ENCODE measurements around the gene SP1. TPM values are rescaled to one million over a fixed set of nuclear protein-coding genes. Genes with fewer than 3 reads are reported as not detected.
A peak's percentile ranks its signal among the peaks of the same experiment; 100 is the strongest.
"Not testable (repeated sequence)": the region's sequence is repeated elsewhere in the genome, so short reads cannot be mapped to it uniquely, and the experiment has no call there.

Gene SP1
- polyA plus RNA-seq, 2 donors, result 21.6 to 22.3 TPM

- Histone ChIP-seq H3K27ac (ENCODE audit: low read depth in 2 of 2, low read length in 1 of 2) (peak overlapping the region; percentile 52 to 64), H3K4me1 (ENCODE audit: control insufficient read depth in 2 of 2, insufficient read depth in 2 of 2, low read length in 1 of 2) (no peaks in the 10 kb centered on the region), H3K36me3 (ENCODE audit: control insufficient read depth in 2 of 2, insufficient read depth in 2 of 2, low read length in 1 of 2) (no peaks in the 10 kb centered on the region), H3K27me3 (ENCODE audit: control insufficient read depth in 1 of 2, insufficient read depth in 2 of 2, low read length in 2 of 2) (no peaks in the 10 kb centered on the region), H3K9me3 (ENCODE audit: control insufficient read depth in 2 of 2, insufficient read depth in 1 of 2, low read depth in 1 of 2, low read length in 1 of 2) (no peaks in the 10 kb centered on the region), H3K4me3 (ENCODE audit: low read depth in 1 of 2, low read length in 2 of 2) (no peak overlapping the region)
- 32 to 40% methylated on average over 5 of the region's 5 CpGs for WGBS, 2 donors
These were observed 11.7 kb downstream of the SP1 start for GRCh38 chr12:53391724-53392123.

GRCh38 chr12:53399896-53400295 is 19.9 kb downstream of the SP1 start:
- Histone ChIP-seq H3K4me3 (ENCODE audit: low read depth in 1 of 2, low read length in 2 of 2) (no peak overlapping the region), H3K27ac (ENCODE audit: low read depth in 2 of 2, low read length in 1 of 2) (no peak overlapping the region), H3K4me1 (ENCODE audit: control insufficient read depth in 2 of 2, insufficient read depth in 2 of 2, low read length in 1 of 2) (no peaks in the 10 kb centered on the region), H3K36me3 (ENCODE audit: control insufficient read depth in 2 of 2, insufficient read depth in 2 of 2, low read length in 1 of 2) (no peaks in the 10 kb centered on the region), H3K27me3 (ENCODE audit: control insufficient read depth in 1 of 2, insufficient read depth in 2 of 2, low read length in 2 of 2) (no peaks in the 10 kb centered on the region), H3K9me3 (ENCODE audit: control insufficient read depth in 2 of 2, insufficient read depth in 1 of 2, low read depth in 1 of 2, low read length in 1 of 2) (no peaks in the 10 kb centered on the region)
- WGBS, 2 donors, result 80 to 87% methylated on average over 7 of the region's 7 CpGs

GRCh38 chr12:53402351-53402750 is 22.4 kb downstream of the SP1 start:
- not testable (repeated sequence) for H3K4me3 ChIP-seq (ENCODE audit: low read depth in 1 of 2, low read length in 2 of 2); H3K9me3 ChIP-seq (ENCODE audit: control insufficient read depth in 2 of 2, insufficient read depth in 1 of 2, low read depth in 1 of 2, low read length in 1 of 2); H3K36me3 ChIP-seq (ENCODE audit: control insufficient read depth in 2 of 2, insufficient read depth in 2 of 2, low read length in 1 of 2); H3K27ac ChIP-seq (ENCODE audit: low read depth in 2 of 2, low read length in 1 of 2); H3K27me3 ChIP-seq (ENCODE audit: control insufficient read depth in 1 of 2, insufficient read depth in 2 of 2, low read length in 2 of 2); H3K4me1 ChIP-seq (ENCODE audit: control insufficient read depth in 2 of 2, insufficient read depth in 2 of 2, low read length in 1 of 2)
- WGBS, 2 donors, result 94 to 96% methylated on average over 16 of the region's 16 CpGs

GRCh38 chr12:53402871-53403270 is 22.9 kb downstream of the SP1 start:
- WGBS, 2 donors, result 81 to 82% methylated on average over 7 of the region's 7 CpGs
- no peaks in the 10 kb centered on the region for H3K9me3 ChIP-seq (ENCODE audit: control insufficient read depth in 2 of 2, insufficient read depth in 1 of 2, low read depth in 1 of 2, low read length in 1 of 2)
- H3K27ac ChIP-seq (ENCODE audit: low read depth in 2 of 2, low read length in 1 of 2), result no peak overlapping the region
- no peaks in the 10 kb centered on the region for H3K36me3 ChIP-seq (ENCODE audit: control insufficient read depth in 2 of 2, insufficient read depth in 2 of 2, low read length in 1 of 2)
- no peak overlapping the region for H3K4me3 ChIP-seq (ENCODE audit: low read depth in 1 of 2, low read length in 2 of 2)
- H3K4me1 ChIP-seq (ENCODE audit: control insufficient read depth in 2 of 2, insufficient read depth in 2 of 2, low read length in 1 of 2), result no peaks in the 10 kb centered on the region
- no peaks in the 10 kb centered on the region for H3K27me3 ChIP-seq (ENCODE audit: control insufficient read depth in 1 of 2, insufficient read depth in 2 of 2, low read length in 2 of 2)

- Histone ChIP-seq H3K4me3 (ENCODE audit: low read depth in 1 of 2, low read length in 2 of 2) (no peak overlapping the region), H3K36me3 (ENCODE audit: control insufficient read depth in 2 of 2, insufficient read depth in 2 of 2, low read length in 1 of 2) (peaks cover 9 to 19% of the 10 kb centered on the region in 2 donors), H3K4me1 (ENCODE audit: control insufficient read depth in 2 of 2, insufficient read depth in 2 of 2, low read length in 1 of 2) (no peaks in the 10 kb centered on the region), H3K27me3 (ENCODE audit: control insufficient read depth in 1 of 2, insufficient read depth in 2 of 2, low read length in 2 of 2) (no peaks in the 10 kb centered on the region), H3K9me3 (ENCODE audit: control insufficient read depth in 2 of 2, insufficient read depth in 1 of 2, low read depth in 1 of 2, low read length in 1 of 2) (no peaks in the 10 kb centered on the region), H3K27ac (ENCODE audit: low read depth in 2 of 2, low read length in 1 of 2) (no peak overlapping the region)
- WGBS, 2 donors, result 96% methylated on average over 5 of the region's 5 CpGs
These were observed 31.0 kb downstream of the SP1 start for GRCh38 chr12:53410951-53411350.

GRCh38 chr12:53413485-53414204 is 33.7 kb downstream of the SP1 start:
- Histone ChIP-seq H3K27ac (ENCODE audit: low read depth in 2 of 2, low read length in 1 of 2) (no peak overlapping the region), H3K4me1 (ENCODE audit: control insufficient read depth in 2 of 2, insufficient read depth in 2 of 2, low read length in 1 of 2) (no peaks in the 10 kb centered on the region), H3K36me3 (ENCODE audit: control insufficient read depth in 2 of 2, insufficient read depth in 2 of 2, low read length in 1 of 2) (peaks cover 9 to 19% of the 10 kb centered on the region in 2 donors), H3K9me3 (ENCODE audit: control insufficient read depth in 2 of 2, insufficient read depth in 1 of 2, low read depth in 1 of 2, low read length in 1 of 2) (no peaks in the 10 kb centered on the region), H3K27me3 (ENCODE audit: control insufficient read depth in 1 of 2, insufficient read depth in 2 of 2, low read length in 2 of 2) (no peaks in the 10 kb centered on the region), H3K4me3 (ENCODE audit: low read depth in 1 of 2, low read length in 2 of 2) (no peak overlapping the region)
- 69 to 71% methylated on average over 3 of the region's 3 CpGs for WGBS, 2 donors

- H3K4me1 ChIP-seq (ENCODE audit: control insufficient read depth in 2 of 2, insufficient read depth in 2 of 2, low read length in 1 of 2), result no peaks in the 10 kb centered on the region
- H3K4me3 ChIP-seq (ENCODE audit: low read depth in 1 of 2, low read length in 2 of 2), result no peak overlapping the region
- peak overlapping the region in 1 of 2 donors; percentile 4 for H3K27ac ChIP-seq (ENCODE audit: low read depth in 2 of 2, low read length in 1 of 2)
- H3K27me3 ChIP-seq (ENCODE audit: control insufficient read depth in 1 of 2, insufficient read depth in 2 of 2, low read length in 2 of 2), result no peaks in the 10 kb centered on the region
- no peaks in the 10 kb centered on the region for H3K9me3 ChIP-seq (ENCODE audit: control insufficient read depth in 2 of 2, insufficient read depth in 1 of 2, low read depth in 1 of 2, low read length in 1 of 2)
- 37 to 43% methylated on average over 3 of the region's 3 CpGs for WGBS, 2 donors
- peaks cover 9 to 15% of the 10 kb centered on the region in 2 donors for H3K36me3 ChIP-seq (ENCODE audit: control insufficient read depth in 2 of 2, insufficient read depth in 2 of 2, low read length in 1 of 2)
These were observed 34.9 kb downstream of the SP1 start for GRCh38 chr12:53414756-53415417.

GRCh38 chr12:53415752-53416389 is 35.9 kb downstream of the SP1 start:
- not testable (repeated sequence) for H3K9me3 ChIP-seq (ENCODE audit: control insufficient read depth in 2 of 2, insufficient read depth in 1 of 2, low read depth in 1 of 2, low read length in 1 of 2); H3K4me1 ChIP-seq (ENCODE audit: control insufficient read depth in 2 of 2, insufficient read depth in 2 of 2, low read length in 1 of 2); H3K27me3 ChIP-seq (ENCODE audit: control insufficient read depth in 1 of 2, insufficient read depth in 2 of 2, low read length in 2 of 2); H3K4me3 ChIP-seq (ENCODE audit: low read depth in 1 of 2, low read length in 2 of 2); H3K27ac ChIP-seq (ENCODE audit: low read depth in 2 of 2, low read length in 1 of 2)
- 63 to 78% methylated on average over 2 of the region's 2 CpGs for WGBS, 2 donors
- H3K36me3 ChIP-seq (ENCODE audit: control insufficient read depth in 2 of 2, insufficient read depth in 2 of 2, low read length in 1 of 2), result peaks cover 7 to 12% of the 10 kb centered on the region in 2 donors

GRCh38 chr12:53417291-53417816 is 37.4 kb downstream of the SP1 start:
- H3K36me3 ChIP-seq (ENCODE audit: control insufficient read depth in 2 of 2, insufficient read depth in 2 of 2, low read length in 1 of 2); H3K4me1 ChIP-seq (ENCODE audit: control insufficient read depth in 2 of 2, insufficient read depth in 2 of 2, low read length in 1 of 2); H3K27ac ChIP-seq (ENCODE audit: low read depth in 2 of 2, low read length in 1 of 2); H3K9me3 ChIP-seq (ENCODE audit: control insufficient read depth in 2 of 2, insufficient read depth in 1 of 2, low read depth in 1 of 2, low read length in 1 of 2); H3K4me3 ChIP-seq (ENCODE audit: low read depth in 1 of 2, low read length in 2 of 2); H3K27me3 ChIP-seq (ENCODE audit: control insufficient read depth in 1 of 2, insufficient read depth in 2 of 2, low read length in 2 of 2): not testable (repeated sequence)
- 70 to 75% methylated on average over 9 of the region's 9 CpGs for WGBS, 2 donors
